ENCODE measurements around the gene NISCH. TPM values are rescaled to one million over a fixed set of nuclear protein-coding genes. Genes with fewer than 3 reads are reported as not detected.
A peak's percentile ranks its signal among the peaks of the same experiment; 100 is the strongest.

The NISCH gene
- total and polyA plus RNA-seq, 2 donors (not counting 1 experiment from before 2014, with no cell fraction given) = 31.1 to 69.9 TPM

DNA sequence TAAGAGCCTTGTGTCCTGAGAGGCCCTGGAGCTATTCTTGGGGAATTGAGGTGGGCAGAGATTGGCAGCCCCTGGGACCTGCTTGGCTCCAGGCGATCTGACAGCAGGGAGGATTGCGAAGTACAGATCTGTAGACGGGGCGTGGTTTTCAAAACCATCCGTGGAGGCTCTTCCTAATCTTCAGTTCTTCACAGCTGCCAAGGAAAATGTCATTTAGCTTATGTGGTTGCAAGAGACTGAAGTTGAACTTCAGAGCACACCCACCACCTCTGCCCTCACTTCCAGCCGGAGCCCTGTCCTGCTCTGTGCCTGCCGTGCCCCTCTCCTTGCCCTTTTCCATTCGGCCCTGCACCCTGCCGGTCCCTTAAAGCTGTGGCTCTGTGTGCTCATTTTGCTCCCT, 12.9 kb downstream of the NISCH start:
- peaks cover 23% of the 10 kb centered on the region for H3K36me3 ChIP-seq (ENCODE audit: control insufficient read depth, insufficient read depth, low read length)
- DNase-seq (ENCODE audit: low read depth in 2 of 2) = peak; percentile 31 to 32
- no peaks in the 10 kb centered on the region for H4K20me1 ChIP-seq (ENCODE audit: control insufficient read depth, extremely low read depth, insufficient read depth, low read length)
- no peak overlapping the region for H3K27ac ChIP-seq (ENCODE audit: insufficient read depth, low read length)
- peaks cover 12% of the 10 kb centered on the region for H3K79me2 ChIP-seq (ENCODE audit: control insufficient read depth, insufficient read depth, low read length)
- H3K4me1 ChIP-seq (ENCODE audit: control insufficient read depth, extremely low read depth, insufficient read depth, low read length) = peaks cover 6% of the 10 kb centered on the region
- no peaks in the 10 kb centered on the region for H3K9me3 ChIP-seq (ENCODE audit: control insufficient read depth, insufficient read depth, low read depth, low read length)
- H3K4me3 ChIP-seq (replicated peaks in 1 of 4; ENCODE audit: control extremely low read depth in 1 of 4, insufficient read depth in 1 of 4, low read depth in 3 of 4, low read length in 4 of 4) = no peak overlapping the region
- TF ChIP-seq EZH2 (IDR thresholded peaks at IDR 0.05; ENCODE audit: low read length, missing control alignments) = no peak
- TF ChIP-seq, protein P1, sequence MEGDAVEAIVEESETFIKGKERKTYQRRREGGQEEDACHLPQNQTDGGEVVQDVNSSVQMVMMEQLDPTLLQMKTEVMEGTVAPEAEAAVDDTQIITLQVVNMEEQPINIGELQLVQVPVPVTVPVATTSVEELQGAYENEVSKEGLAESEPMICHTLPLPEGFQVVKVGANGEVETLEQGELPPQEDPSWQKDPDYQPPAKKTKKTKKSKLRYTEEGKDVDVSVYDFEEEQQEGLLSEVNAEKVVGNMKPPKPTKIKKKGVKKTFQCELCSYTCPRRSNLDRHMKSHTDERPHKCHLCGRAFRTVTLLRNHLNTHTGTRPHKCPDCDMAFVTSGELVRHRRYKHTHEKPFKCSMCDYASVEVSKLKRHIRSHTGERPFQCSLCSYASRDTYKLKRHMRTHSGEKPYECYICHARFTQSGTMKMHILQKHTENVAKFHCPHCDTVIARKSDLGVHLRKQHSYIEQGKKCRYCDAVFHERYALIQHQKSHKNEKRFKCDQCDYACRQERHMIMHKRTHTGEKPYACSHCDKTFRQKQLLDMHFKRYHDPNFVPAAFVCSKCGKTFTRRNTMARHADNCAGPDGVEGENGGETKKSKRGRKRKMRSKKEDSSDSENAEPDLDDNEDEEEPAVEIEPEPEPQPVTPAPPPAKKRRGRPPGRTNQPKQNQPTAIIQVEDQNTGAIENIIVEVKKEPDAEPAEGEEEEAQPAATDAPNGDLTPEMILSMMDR (conservative IDR thresholded peaks at IDR 0.05 in 1 of 2, IDR thresholded peaks at IDR 0.05 in 1 of 2; ENCODE audit: low read depth in 1 of 2, low read length in 2 of 2) = no peak
- no peaks in the 10 kb centered on the region for H3K27me3 ChIP-seq (ENCODE audit: control insufficient read depth, insufficient read depth, low read length)
- no peak overlapping the region for H2AFZ ChIP-seq (ENCODE audit: low read length)
- H3K9ac ChIP-seq (ENCODE audit: insufficient read depth, low read length) = no peak overlapping the region
- H3K4me2 ChIP-seq (ENCODE audit: extremely low read depth, insufficient read depth, low read length) = no peak overlapping the region

DNA sequence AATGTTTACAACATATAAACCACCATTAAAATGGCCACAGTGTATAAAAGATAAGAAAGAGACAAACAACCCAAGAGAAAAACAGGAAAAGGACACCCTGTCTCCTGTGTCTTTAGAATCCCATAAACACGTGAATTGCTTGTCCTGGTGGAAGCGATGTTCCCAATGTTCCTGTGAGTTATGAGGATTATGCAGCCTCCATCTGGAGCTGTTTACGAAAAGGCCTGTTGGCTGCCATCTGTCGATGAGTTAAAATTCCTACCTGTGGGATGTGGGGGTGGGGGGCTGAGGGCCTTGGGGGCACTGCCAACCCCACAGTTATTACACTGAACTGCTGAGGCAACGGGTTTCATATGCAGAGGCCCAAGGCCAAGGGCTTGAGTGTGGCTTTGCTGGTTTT, 13.6 kb downstream of the NISCH start:
- H3K27ac ChIP-seq (ENCODE audit: insufficient read depth, low read length) = no peak overlapping the region
- DNase-seq (ENCODE audit: low read depth in 2 of 2) = no peak
- peaks cover 11% of the 10 kb centered on the region for H3K79me2 ChIP-seq (ENCODE audit: control insufficient read depth, insufficient read depth, low read length)
- no peak for TF ChIP-seq EZH2 (IDR thresholded peaks at IDR 0.05; ENCODE audit: low read length, missing control alignments)
- TF ChIP-seq, protein P1 (conservative IDR thresholded peaks at IDR 0.05 in 1 of 2, IDR thresholded peaks at IDR 0.05 in 1 of 2; ENCODE audit: low read depth in 1 of 2, low read length in 2 of 2) = no peak
- H4K20me1 ChIP-seq (ENCODE audit: control insufficient read depth, extremely low read depth, insufficient read depth, low read length) = no peaks in the 10 kb centered on the region
- peaks cover 29% of the 10 kb centered on the region for H3K36me3 ChIP-seq (ENCODE audit: control insufficient read depth, insufficient read depth, low read length)
- H3K4me3 ChIP-seq (replicated peaks in 1 of 4; ENCODE audit: control extremely low read depth in 1 of 4, insufficient read depth in 1 of 4, low read depth in 3 of 4, low read length in 4 of 4) = no peak overlapping the region
- H3K4me1 ChIP-seq (ENCODE audit: control insufficient read depth, extremely low read depth, insufficient read depth, low read length) = peaks cover 6% of the 10 kb centered on the region
- H3K27me3 ChIP-seq (ENCODE audit: control insufficient read depth, insufficient read depth, low read length) = no peaks in the 10 kb centered on the region
- H2AFZ ChIP-seq (ENCODE audit: low read length) = no peak overlapping the region
- no peaks in the 10 kb centered on the region for H3K9me3 ChIP-seq (ENCODE audit: control insufficient read depth, insufficient read depth, low read depth, low read length)
- no peak overlapping the region for H3K4me2 ChIP-seq (ENCODE audit: extremely low read depth, insufficient read depth, low read length)
- H3K9ac ChIP-seq (ENCODE audit: insufficient read depth, low read length) = no peak overlapping the region

DNA sequence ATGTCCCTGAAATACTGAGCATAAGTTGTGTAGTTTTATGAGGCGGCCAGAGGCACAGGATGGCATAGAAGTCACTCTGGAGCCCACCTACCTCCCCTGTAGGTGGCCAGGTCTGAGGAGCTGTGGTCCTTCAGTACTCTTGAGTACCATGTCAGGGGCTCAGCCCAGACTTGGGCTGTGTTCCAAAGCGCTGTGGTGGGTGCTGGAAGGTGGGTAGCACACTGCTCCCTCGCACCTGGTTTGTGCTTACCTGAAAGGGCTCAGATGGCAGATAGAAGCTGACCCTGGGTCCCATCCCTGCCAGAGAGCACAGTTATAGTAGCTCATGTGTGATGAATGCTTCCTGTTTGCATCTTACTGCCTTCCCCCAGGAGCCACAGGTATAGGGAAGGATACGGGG, 15.5 kb downstream of the NISCH start:
- Histone ChIP-seq H3K27me3 (ENCODE audit: control insufficient read depth, insufficient read depth, low read length) (no peaks in the 10 kb centered on the region), H2AFZ (ENCODE audit: low read length) (no peak overlapping the region), H3K79me2 (ENCODE audit: control insufficient read depth, insufficient read depth, low read length) (peaks cover 7% of the 10 kb centered on the region), H3K4me1 (ENCODE audit: control insufficient read depth, extremely low read depth, insufficient read depth, low read length) (peaks cover under 1% of the 10 kb centered on the region), H4K20me1 (ENCODE audit: control insufficient read depth, extremely low read depth, insufficient read depth, low read length) (no peaks in the 10 kb centered on the region), H3K36me3 (ENCODE audit: control insufficient read depth, insufficient read depth, low read length) (peaks cover 33% of the 10 kb centered on the region), H3K4me3 (replicated peaks in 1 of 4; ENCODE audit: control extremely low read depth in 1 of 4, insufficient read depth in 1 of 4, low read depth in 3 of 4, low read length in 4 of 4) (no peak overlapping the region), H3K4me2 (ENCODE audit: extremely low read depth, insufficient read depth, low read length) (no peak overlapping the region), H3K9me3 (ENCODE audit: control insufficient read depth, insufficient read depth, low read depth, low read length) (no peaks in the 10 kb centered on the region), H3K27ac (ENCODE audit: insufficient read depth, low read length) (no peak overlapping the region), H3K9ac (ENCODE audit: insufficient read depth, low read length) (no peak overlapping the region)
- no peak for DNase-seq (ENCODE audit: low read depth in 2 of 2)
- TF ChIP-seq, protein P1 (conservative IDR thresholded peaks at IDR 0.05 in 1 of 2, IDR thresholded peaks at IDR 0.05 in 1 of 2; ENCODE audit: low read depth in 1 of 2, low read length in 2 of 2) = no peak
- no peak for TF ChIP-seq EZH2 (IDR thresholded peaks at IDR 0.05; ENCODE audit: low read length, missing control alignments)
